ENCODE results near the gene PSMD4. TPM values are rescaled to one million over a fixed set of nuclear protein-coding genes. Genes with fewer than 3 reads are reported as not detected.
A peak's percentile ranks its signal among the peaks of the same experiment; 100 is the strongest.
"Not testable (repeated sequence)": the region's sequence is repeated elsewhere in the genome, so short reads cannot be mapped to it uniquely, and the experiment has no call there.

Gene PSMD4
- total RNA-seq: 100 to 1,000 TPM; 112 to 153 (median 120) TPM

DNA sequence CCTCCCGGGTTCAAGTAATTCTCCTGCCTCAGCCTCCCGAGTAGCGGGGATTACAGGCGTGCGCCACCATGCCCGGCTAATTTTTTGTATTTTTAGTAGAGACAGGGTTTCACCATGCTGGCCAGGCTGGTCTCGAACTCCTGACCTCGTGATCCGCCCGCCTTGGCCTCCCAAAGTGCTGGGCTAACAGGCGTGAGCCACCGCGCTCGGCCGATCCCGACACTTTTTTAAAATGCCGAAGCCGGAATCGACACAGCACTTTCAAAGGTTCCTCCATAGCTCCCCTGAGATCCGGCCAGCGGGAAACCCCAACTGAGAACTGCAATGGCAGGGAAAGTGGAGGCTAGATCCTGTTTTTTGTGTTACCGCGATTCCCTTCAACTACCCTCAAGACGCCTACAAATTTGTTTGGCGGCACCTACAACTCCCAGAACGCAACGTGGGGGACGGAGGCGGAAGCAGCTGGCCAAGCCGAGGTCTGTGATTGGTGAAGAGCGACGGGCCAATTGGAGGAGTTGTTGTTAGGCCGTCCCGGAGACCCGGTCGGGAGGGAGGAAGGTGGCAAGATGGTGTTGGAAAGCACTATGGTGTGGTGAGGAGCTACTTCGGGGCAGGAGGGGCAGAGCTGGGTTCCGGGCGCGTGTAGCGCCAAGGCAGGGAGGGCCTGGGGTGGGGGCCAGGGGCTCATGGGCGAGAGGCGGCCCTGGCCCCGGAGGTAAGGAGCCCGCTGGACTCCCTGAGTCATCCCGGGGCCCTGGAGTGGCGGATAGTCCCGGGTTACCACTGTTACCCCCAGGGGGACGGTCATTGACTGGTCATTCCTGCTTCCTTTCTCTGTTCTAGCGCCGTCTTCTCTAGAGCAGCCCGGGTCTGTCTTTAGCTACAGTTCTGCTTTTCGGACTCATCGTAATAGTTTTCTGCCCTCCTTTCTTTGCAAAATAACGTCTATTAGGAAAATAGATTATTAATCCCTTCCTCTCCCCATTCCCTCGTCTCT, at the start of gene PSMD4:
Gene PSMD4, plus strand, starts transcription at position 518 of the 997 bp plus-strand sequence. Its CDS starts 49 bp downstream, at position 567.
- H3K9me3 ChIP-seq: no peaks in the 10 kb centered on the region
- peak; percentile 74 to 96 for TF ChIP-seq EP300 (IDR thresholded peaks at IDR 0.05)
- peak; percentile 68 to 85 for TF ChIP-seq POLR2A (IDR thresholded peaks at IDR 0.05)
- TF ChIP-seq, protein P1, sequence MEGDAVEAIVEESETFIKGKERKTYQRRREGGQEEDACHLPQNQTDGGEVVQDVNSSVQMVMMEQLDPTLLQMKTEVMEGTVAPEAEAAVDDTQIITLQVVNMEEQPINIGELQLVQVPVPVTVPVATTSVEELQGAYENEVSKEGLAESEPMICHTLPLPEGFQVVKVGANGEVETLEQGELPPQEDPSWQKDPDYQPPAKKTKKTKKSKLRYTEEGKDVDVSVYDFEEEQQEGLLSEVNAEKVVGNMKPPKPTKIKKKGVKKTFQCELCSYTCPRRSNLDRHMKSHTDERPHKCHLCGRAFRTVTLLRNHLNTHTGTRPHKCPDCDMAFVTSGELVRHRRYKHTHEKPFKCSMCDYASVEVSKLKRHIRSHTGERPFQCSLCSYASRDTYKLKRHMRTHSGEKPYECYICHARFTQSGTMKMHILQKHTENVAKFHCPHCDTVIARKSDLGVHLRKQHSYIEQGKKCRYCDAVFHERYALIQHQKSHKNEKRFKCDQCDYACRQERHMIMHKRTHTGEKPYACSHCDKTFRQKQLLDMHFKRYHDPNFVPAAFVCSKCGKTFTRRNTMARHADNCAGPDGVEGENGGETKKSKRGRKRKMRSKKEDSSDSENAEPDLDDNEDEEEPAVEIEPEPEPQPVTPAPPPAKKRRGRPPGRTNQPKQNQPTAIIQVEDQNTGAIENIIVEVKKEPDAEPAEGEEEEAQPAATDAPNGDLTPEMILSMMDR (IDR thresholded peaks at IDR 0.05): peak in 2 of 5 experiments; percentile 24 to 33
- DNase-seq (ENCODE audit: low spot score in 2 of 2): peak; percentile 90 to 93
- H3K36me3 ChIP-seq: peaks cover 0 to 7% (median 0%) of the 10 kb centered on the region in 3 donors
- peak within 1 kb of the TSS; percentile 67 to 95 (median 88) for H3K27ac ChIP-seq
- no peaks in the 10 kb centered on the region for H3K27me3 ChIP-seq
- peak within 1 kb of the TSS; percentile 70 to 96 (median 93) for H3K4me3 ChIP-seq
- WGBS, 2 donors: 9 to 14% methylated on average over 56 of the region's 56 CpGs
- H3K4me1 ChIP-seq: peaks cover 0 to 21% (median 11%) of the 10 kb centered on the region in 4 donors

DNA sequence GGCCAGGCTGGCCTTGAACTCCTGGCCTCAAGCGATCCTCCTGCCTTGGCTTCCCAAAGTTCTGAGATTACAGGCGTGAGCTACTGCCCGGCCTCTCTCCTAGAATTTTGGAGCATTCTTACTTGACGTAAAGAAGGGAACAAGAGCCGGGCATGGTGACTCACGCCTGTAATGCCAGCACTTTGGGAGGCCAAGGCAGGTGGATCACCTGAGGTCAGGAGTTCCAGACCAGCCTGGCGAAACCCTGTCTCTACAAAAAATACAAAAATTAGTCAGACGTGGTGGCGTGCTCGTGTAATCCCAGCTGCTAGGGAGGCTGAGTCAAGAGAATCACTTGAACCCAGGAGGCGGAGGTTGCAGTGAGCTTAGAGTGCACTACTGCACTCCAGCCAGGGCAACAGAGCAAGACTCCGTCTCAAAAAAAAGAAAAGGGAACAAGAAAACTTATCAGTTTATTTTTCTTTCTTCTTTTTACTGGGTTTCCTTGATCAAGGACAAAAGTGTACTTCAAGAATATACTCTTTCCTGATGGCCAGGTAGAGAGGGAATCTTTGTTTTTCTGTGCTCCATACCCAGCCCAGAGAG, 49.1 kb upstream of the PSMD4 start:
- Histone ChIP-seq H3K4me1 (peaks cover 0 to 58% (median 14%) of the 10 kb centered on the region in 4 donors), H3K36me3 (peaks cover 3 to 65% (median 5%) of the 10 kb centered on the region in 3 donors)
- not testable (repeated sequence) for H3K27ac ChIP-seq; H3K27me3 ChIP-seq; H3K9me3 ChIP-seq; DNase-seq (ENCODE audit: low spot score in 2 of 2); H3K4me3 ChIP-seq
- 90 to 92% methylated on average over 12 of the region's 12 CpGs for WGBS, 2 donors

DNA sequence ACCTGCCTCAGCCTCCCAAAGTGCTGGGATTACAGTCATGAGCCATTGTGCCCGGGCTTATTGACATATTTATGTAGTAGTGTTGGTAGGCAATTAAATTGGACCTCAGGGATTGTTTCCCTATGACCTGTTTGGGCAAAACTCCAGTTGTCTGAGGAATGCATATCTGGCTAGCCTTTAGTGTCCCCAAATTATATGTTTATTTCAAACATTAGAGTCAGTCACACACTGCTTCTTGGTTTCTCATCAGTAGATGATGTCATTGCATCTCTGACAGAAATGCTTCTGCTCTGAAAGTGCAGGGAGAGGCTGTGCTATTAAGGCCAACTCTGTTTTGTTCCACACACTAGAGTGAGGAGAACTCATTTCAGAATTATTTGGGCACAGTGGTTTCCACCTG, 43.7 kb upstream of the PSMD4 start:
- TF ChIP-seq POLR2A (IDR thresholded peaks at IDR 0.05) (no peak), EP300 (IDR thresholded peaks at IDR 0.05) (no peak)
- TF ChIP-seq, protein P1 (IDR thresholded peaks at IDR 0.05): no peak
- Histone ChIP-seq H3K4me3 (no peak overlapping the region), H3K4me1 (peaks cover 0 to 51% (median 0%) of the 10 kb centered on the region in 4 donors), H3K36me3 (peaks cover 3 to 50% (median 9%) of the 10 kb centered on the region in 3 donors), H3K9me3 (no peaks in the 10 kb centered on the region), H3K27ac (no peak overlapping the region), H3K27me3 (no peaks in the 10 kb centered on the region)
- WGBS, 2 donors: 68 to 73% methylated on average over 1 of the region's 1 CpG
- no peak for DNase-seq (ENCODE audit: low spot score in 2 of 2)

DNA sequence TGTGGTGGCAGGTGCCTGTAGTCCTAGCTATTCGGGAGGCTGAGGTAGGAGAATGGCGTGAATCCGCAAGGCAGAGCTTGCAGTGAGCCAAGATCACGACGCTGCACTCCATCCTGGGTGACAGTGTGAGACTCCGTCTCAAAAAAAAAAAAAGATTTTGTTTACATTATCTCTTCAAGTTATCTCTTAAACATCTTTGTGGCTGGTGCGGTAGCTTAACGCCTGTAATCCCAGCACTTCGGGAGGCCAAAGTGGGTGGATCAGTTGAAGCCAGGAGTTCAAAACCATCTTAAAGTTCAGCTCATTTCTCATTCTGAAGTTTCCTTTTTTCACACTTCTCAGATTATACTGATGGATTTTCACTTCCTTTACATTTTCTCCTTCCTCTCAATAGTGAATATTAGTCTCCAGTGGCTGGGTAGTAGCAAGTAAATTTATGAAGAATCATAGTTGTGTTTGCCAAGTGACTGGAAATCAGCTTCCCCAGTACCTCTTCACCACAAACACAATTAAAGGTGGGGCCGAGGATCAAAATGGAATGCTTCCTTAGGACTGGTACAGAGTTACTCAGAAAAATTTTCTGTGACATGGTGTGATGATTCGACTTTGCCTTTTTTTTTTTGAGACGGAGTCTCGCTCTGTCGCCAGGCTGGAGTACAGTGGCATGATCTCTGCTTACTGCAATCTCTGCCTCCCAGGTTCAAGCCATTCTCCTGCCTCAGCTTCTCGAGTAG, 42.4 kb upstream of the PSMD4 start:
- Histone ChIP-seq H3K27me3 (no peaks in the 10 kb centered on the region), H3K36me3 (peaks cover 0 to 41% (median 5%) of the 10 kb centered on the region in 3 donors), H3K27ac (no peak overlapping the region), H3K4me1 (peaks cover 0 to 43% (median 0%) of the 10 kb centered on the region in 4 donors), H3K4me3 (no peak overlapping the region), H3K9me3 (no peaks in the 10 kb centered on the region)
- 84 to 89% methylated on average over 15 of the region's 15 CpGs for WGBS, 2 donors
- TF ChIP-seq, protein P1 (IDR thresholded peaks at IDR 0.05): no peak
- TF ChIP-seq EP300 (IDR thresholded peaks at IDR 0.05) (no peak), POLR2A (IDR thresholded peaks at IDR 0.05) (no peak)
- DNase-seq (ENCODE audit: low spot score in 2 of 2): no peak

DNA sequence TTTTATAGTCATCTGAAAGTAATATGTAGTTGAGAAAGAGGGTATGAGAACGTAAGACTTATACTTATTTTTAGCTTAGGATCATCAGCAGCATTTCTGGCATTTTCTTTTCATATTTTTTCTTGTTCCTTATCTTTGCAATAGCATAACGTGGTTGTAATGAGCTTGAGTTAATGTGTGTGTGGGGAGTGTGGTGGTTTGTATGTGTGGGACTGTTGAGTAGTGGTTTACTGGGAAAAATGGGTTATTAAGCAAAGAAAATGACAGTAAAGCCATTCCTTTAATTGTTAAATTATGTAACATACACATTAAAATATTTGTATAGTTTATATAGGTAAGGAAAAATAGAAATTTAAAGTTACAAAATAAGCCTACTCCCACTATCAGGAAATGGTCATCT, 41.0 kb upstream of the PSMD4 start:
- no peak for TF ChIP-seq EP300 (IDR thresholded peaks at IDR 0.05)
- no peak for TF ChIP-seq POLR2A (IDR thresholded peaks at IDR 0.05)
- TF ChIP-seq, protein P1 (IDR thresholded peaks at IDR 0.05): no peak
- H3K4me3 ChIP-seq: no peak overlapping the region
- DNase-seq (ENCODE audit: low spot score in 2 of 2): no peak
- H3K9me3 ChIP-seq: no peaks in the 10 kb centered on the region
- WGBS, 2 donors: 18 to 37% methylated on average over 2 of the region's 2 CpGs
- H3K4me1 ChIP-seq: peaks cover 0 to 52% (median 0%) of the 10 kb centered on the region in 4 donors
- H3K36me3 ChIP-seq: peaks cover 0 to 27% (median 5%) of the 10 kb centered on the region in 3 donors
- no peaks in the 10 kb centered on the region for H3K27me3 ChIP-seq
- H3K27ac ChIP-seq: no peak overlapping the region
